GM03348 (cell line): ENCODE results near the gene CIPC.

Experiments
- DNase-seq: peaks from one replicate; pipeline ENCODE4 v3.0.0; 2012; ENCODE audit warnings: low spot score

CIPC gene

GRCh38 chr14:77071938-77072388 lies 26.1 kb upstream of the CIPC start:
- DNase-seq, result peak; percentile 29

GRCh38 chr14:77074969-77075368 lies 23.1 kb upstream of the CIPC start:
- no peak for DNase-seq

GRCh38 chr14:77076113-77076631 lies 21.9 kb upstream of the CIPC start:
- DNase-seq, result no peak

- DNase-seq, result no peak
Measured at GRCh38 chr14:77077040-77077439, 21.0 kb upstream of the CIPC start.

- DNase-seq, result no peak
Measured at GRCh38 chr14:77082356-77082755, 15.7 kb upstream of the CIPC start.

- DNase-seq, result no peak
Measured at GRCh38 chr14:77083082-77083481, 15.0 kb upstream of the CIPC start.

- DNase-seq, result no peak
Measured at GRCh38 chr14:77084985-77085384, 13.1 kb upstream of the CIPC start.

GRCh38 chr14:77085538-77085937 lies 12.5 kb upstream of the CIPC start:
- no peak for DNase-seq

- no peak for DNase-seq
Measured at GRCh38 chr14:77086017-77086727, 11.9 kb upstream of the CIPC start.

GRCh38 chr14:77086951-77087350 lies 11.1 kb upstream of the CIPC start:
- no peak for DNase-seq

GRCh38 chr14:77087631-77088030 lies 10.4 kb upstream of the CIPC start:
- no peak for DNase-seq

GRCh38 chr14:77088219-77088618 lies 9.8 kb upstream of the CIPC start:
- DNase-seq, result no peak

GRCh38 chr14:77088645-77089044 lies 9.4 kb upstream of the CIPC start:
- DNase-seq, result no peak

- no peak for DNase-seq
Measured at GRCh38 chr14:77091518-77091917, 6.5 kb upstream of the CIPC start.

- DNase-seq, result no peak
Measured at GRCh38 chr14:77092676-77093075, 5.4 kb upstream of the CIPC start.

- DNase-seq, result peak; percentile 78
Measured at GRCh38 chr14:77094672-77095284, 3.3 kb upstream of the CIPC start.

- DNase-seq, result peak; percentile 6
Measured at GRCh38 chr14:77097006-77097699, 905 bp upstream of the CIPC start.

GRCh38 chr14:77098529-77099353 lies 683 bp downstream of the CIPC start:
- peak; percentile 44 for DNase-seq

- DNase-seq, result peak; percentile 51
Measured at GRCh38 chr14:77099425-77100167, 1.5 kb downstream of the CIPC start.

- DNase-seq, result no peak
Measured at GRCh38 chr14:77100961-77101360, 2.9 kb downstream of the CIPC start.

- DNase-seq, result no peak
Measured at GRCh38 chr14:77102154-77102553, 4.1 kb downstream of the CIPC start.
